ENCODE results near the gene RBM46.

DNA sequence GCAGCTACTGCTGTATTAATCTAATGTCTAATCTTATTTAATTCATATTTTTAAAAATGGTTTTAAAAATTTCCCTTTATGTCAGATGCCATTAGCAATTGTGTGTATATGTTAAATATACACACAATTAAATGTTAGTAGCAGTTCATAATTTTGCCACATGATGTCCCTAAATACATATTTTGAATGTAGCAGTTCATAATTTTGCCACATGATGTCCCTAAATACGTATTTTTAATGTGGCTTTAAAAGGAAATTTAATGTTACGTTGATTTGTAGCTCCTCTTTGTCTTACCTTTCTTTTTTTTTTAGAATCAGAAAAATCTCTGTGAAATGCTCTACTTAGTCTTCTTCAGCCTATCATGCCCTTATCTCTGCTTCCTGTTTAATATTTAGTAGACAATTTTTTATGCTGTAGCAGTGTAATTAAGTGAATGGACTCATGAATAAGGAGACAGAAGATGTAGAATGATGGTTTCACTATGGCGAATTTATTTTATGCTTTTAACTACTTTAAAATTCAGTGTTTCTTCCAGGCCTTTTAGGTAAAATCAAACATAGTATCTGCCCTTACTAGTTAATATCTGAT lies 26.1 kb downstream of the RBM46 start:
- TF ChIP-seq CTCF (IDR thresholded peaks at IDR 0.05): peak in 4 of 6 experiments; percentile 23 to 67 (median 52)
- no peak for TF ChIP-seq POLR2A (IDR thresholded peaks at IDR 0.05)
- TF ChIP-seq POLR2AphosphoS5 (IDR thresholded peaks at IDR 0.05): no peak
